BLaER1 treated with 17β-estradiol and CSF1 and Interleukin-3, amounts not matched to agents 10 nM and 100 nM (cell line): ENCODE data around the gene UFSP1.
"Not testable (repeated sequence)": the region's sequence is repeated elsewhere in the genome, so short reads cannot be mapped to it uniquely, and the experiment has no call there.

Experiments used
- H3K27ac ChIP-seq, 11 experiments: shearing (Covaris generic); formaldehyde crosslinking; 2 replicates each; pipeline ENCODE4 v1.8.1; 2022
- H3K27me3 ChIP-seq, 11 experiments: shearing (Covaris generic); formaldehyde crosslinking; 2 replicates each; pipeline ENCODE4 v1.8.1; 2022
- H3K36me3 ChIP-seq, 11 experiments: shearing (Covaris generic); formaldehyde crosslinking; 2 replicates each; pipeline ENCODE4 v1.8.1; 2022
- H3K4me1 ChIP-seq, 10 experiments: shearing (Covaris generic); formaldehyde crosslinking; 2 replicates each; pipeline ENCODE4 v1.8.1; 2022
- H3K4me2 ChIP-seq, 11 experiments: shearing (Covaris generic); formaldehyde crosslinking; 2 replicates each; pipeline ENCODE4 v1.8.1; 2022
- H3K4me3 ChIP-seq, 10 experiments: shearing (Covaris generic); formaldehyde crosslinking; 2 replicates each; pipeline ENCODE4 v1.8.1; 2022
- H3K9ac ChIP-seq, 11 experiments: shearing (Covaris generic); formaldehyde crosslinking; 2 replicates each; pipeline ENCODE4 v1.8.1; 2022
- H3K9me3 ChIP-seq, 11 experiments: shearing (Covaris generic); formaldehyde crosslinking; replicated peaks in 1 of 11; 2 replicates each; pipeline ENCODE4 v1.8.1; 2022
- H4K20me1 ChIP-seq, 11 experiments: shearing (Covaris generic); formaldehyde crosslinking; 2 replicates each; pipeline ENCODE4 v1.8.1; 2022
- Cebpa-rat ChIP-seq, 11 experiments: shearing (Covaris generic); IDR thresholded peaks; 2 replicates each; pipeline ENCODE4 v1.8.1; 2022

UFSP1 gene

DNA sequence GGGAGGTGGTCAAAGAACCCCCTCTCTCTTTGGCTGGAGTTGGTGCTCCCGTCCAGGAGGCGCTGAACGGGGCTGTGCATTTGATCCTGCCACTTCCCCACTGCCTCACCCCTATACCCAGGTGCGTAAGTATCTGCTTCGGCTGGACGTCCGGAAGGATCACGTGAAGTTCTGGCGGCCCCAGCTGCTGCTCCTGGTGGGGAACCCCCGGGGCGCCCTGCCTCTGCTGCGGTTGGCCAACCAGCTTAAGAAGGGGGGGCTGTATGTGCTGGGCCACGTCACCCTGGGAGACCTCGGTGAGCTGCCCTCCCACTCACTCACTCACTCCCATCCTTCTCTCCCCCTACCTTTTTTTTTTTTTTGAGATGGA, 27.9 kb downstream of the UFSP1 start:
- no peak overlapping the region for H3K9ac ChIP-seq
- no peaks in the 10 kb centered on the region for H3K9me3 ChIP-seq
- no peak for TF ChIP-seq Cebpa-rat (IDR thresholded peaks at IDR 0.05)
- no peaks in the 10 kb centered on the region for H3K27me3 ChIP-seq
- H4K20me1 ChIP-seq: peaks cover 27 to 79% (median 61%) of the 10 kb centered on the region in 11 experiments; a peak in 21 of 22 replicates
- H3K4me1 ChIP-seq: peaks cover 26 to 64% (median 49%) of the 10 kb centered on the region in 10 experiments
- H3K27ac ChIP-seq: no peak overlapping the region
- H3K4me3 ChIP-seq: no peak overlapping the region
- H3K36me3 ChIP-seq: peaks cover 43 to 94% (median 88%) of the 10 kb centered on the region in 11 experiments
- no peak overlapping the region for H3K4me2 ChIP-seq

DNA sequence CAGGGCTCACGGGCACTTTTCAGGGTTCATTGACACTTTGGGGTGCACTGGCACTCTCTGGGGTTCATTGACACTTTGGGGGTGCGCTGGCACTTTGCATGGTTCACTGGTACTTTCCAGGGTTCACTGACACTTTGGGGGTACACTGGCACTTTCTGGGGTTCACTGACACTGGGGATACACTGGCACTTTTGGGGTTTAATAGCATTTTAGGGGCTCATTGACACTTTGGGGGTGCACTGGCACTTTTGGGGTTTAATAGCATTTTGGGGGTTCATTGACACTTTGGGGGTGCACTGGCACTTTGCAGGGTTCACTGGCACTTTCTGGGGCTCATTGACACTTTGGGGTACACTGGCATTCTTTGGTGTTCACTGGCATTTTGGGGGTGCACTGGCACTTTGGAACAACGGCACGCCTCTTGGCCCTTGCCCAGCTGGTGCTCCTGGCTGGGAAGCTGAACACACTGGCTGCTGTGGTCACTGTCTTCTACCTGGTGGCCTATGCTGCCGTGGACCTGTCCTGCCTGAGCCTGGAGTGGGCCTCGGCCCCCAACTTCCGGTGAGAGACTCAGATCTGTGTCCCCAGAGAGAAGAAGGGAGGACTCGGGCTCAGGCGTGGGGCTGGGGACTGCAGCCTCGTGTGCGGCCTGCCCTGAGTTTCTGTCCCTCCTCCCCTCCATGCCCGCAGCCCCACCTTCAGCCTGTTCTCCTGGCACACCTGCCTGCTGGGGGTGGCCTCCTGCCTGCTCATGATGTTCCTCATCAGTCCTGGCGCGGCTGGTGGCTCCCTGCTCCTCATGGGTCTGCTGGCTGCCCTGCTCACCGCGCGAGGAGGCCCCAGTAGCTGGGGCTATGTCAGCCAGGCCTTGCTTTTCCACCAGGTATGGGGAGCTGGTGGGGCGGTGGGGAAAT, 28.6 kb downstream of the UFSP1 start:
- Histone ChIP-seq H3K4me1 (peaks cover 20 to 60% (median 46%) of the 10 kb centered on the region in 10 experiments), H3K4me3 (no peak overlapping the region), H4K20me1 (peaks cover 31 to 86% (median 68%) of the 10 kb centered on the region in 11 experiments; a peak in 21 of 22 replicates), H3K27ac (no peak overlapping the region), H3K4me2 (peak overlapping the region in 2 of 11 experiments; percentile 6 to 12; a peak in 5 of 22 replicates), H3K36me3 (peaks cover 46 to 99% (median 94%) of the 10 kb centered on the region in 11 experiments), H3K27me3 (no peaks in the 10 kb centered on the region), H3K9me3 (no peaks in the 10 kb centered on the region), H3K9ac (no peak overlapping the region)
- TF ChIP-seq Cebpa-rat (IDR thresholded peaks at IDR 0.05): no peak

DNA sequence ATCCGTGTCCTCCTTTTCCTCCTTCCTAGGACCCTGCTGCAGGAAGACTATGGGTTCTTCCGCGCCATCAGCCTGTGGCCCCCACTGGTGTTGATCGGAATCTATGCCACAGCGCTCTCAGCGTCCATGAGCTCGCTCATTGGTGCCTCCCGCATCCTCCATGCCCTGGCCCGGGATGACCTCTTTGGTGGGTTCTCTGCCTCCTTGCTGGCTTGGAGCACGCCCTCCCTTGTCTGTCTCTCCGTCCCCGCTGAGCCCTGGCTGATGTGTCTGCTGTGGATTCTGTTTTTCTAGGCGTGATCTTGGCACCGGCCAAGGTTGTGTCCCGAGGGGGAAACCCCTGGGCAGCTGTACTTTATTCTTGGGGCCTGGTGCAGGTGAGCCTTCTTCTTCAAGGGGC, 29.7 kb downstream of the UFSP1 start:
- H3K4me1 ChIP-seq: peaks cover 22 to 60% (median 45%) of the 10 kb centered on the region in 10 experiments
- H3K27ac ChIP-seq: no peak overlapping the region
- H3K4me2 ChIP-seq: no peak overlapping the region
- no peaks in the 10 kb centered on the region for H3K27me3 ChIP-seq
- no peak overlapping the region for H3K9ac ChIP-seq
- H3K9me3 ChIP-seq: no peaks in the 10 kb centered on the region
- H4K20me1 ChIP-seq: peaks cover 40 to 97% (median 79%) of the 10 kb centered on the region in 11 experiments; a peak in 21 of 22 replicates
- H3K36me3 ChIP-seq: peaks cover 46 to 100% (median 95%) of the 10 kb centered on the region in 11 experiments
- no peak for TF ChIP-seq Cebpa-rat (IDR thresholded peaks at IDR 0.05)
- H3K4me3 ChIP-seq: no peak overlapping the region

DNA sequence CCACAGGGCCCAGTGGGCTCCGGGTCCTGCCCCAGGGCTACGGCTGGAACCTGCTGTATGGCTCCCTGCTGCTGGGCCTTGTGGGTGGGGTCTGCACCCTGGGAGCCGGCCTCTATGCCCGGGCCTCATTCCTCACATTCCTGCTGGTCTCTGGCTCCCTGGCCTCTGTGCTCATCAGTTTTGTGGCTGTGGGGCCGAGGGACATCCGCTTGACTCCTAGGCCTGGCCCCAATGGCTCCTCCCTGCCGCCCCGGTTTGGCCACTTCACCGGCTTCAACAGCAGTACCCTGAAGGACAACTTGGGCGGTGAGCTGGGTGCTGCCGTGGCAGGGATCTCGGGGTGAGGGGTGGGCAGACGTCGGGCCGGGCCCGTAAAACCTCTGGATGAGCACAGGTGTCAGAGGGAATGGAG, 32.6 kb downstream of the UFSP1 start:
- H4K20me1 ChIP-seq: peaks cover 52 to 91% (median 87%) of the 10 kb centered on the region in 11 experiments
- H3K36me3 ChIP-seq: peaks cover 34 to 81% (median 72%) of the 10 kb centered on the region in 11 experiments
- no peaks in the 10 kb centered on the region for H3K27me3 ChIP-seq
- no peak overlapping the region for H3K4me3 ChIP-seq
- H3K4me2 ChIP-seq: 0 out of 22 replicates have a peak overlapping the region, but pooled peaks of 1 of the 11 experiments have one; percentile 6
- H3K27ac ChIP-seq: no peak overlapping the region
- peaks cover 24 to 48% (median 36%) of the 10 kb centered on the region in 10 experiments for H3K4me1 ChIP-seq
- no peaks in the 10 kb centered on the region for H3K9me3 ChIP-seq
- H3K9ac ChIP-seq: peak overlapping the region in 6 of 11 experiments; percentile 0 to 38 (median 22); a peak in 4 of 22 replicates
- no peak for TF ChIP-seq Cebpa-rat (IDR thresholded peaks at IDR 0.05)

DNA sequence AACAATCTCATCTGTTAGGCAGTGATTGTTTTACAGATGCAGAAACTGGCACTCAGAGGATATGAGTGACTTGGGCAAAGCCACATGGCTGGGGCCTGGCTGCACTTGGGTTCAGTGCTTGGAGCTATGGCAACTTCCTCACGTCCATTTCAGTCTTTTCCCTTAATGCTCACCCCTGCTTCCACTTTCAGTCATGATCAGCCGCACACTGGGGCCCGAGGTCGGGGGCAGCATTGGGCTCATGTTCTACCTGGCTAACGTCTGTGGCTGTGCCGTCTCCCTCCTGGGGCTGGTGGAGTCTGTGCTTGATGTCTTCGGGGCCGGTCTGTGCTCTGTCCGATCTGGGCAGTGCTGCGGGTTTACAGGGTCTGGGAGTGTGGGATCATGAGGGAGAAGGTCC, 34.0 kb downstream of the UFSP1 start:
- no peak for TF ChIP-seq Cebpa-rat (IDR thresholded peaks at IDR 0.05)
- H3K27ac ChIP-seq: no peak overlapping the region
- H3K4me1 ChIP-seq: peaks cover 16 to 39% (median 37%) of the 10 kb centered on the region in 10 experiments
- H4K20me1 ChIP-seq: peaks cover 52 to 78% (median 74%) of the 10 kb centered on the region in 11 experiments
- H3K27me3 ChIP-seq: no peaks in the 10 kb centered on the region
- peak overlapping the region in 7 of 11 experiments; percentile 10 to 84 (median 31); a peak in 4 of 22 replicates for H3K9ac ChIP-seq
- peak overlapping the region in 8 of 11 experiments; percentile 35 to 100 (median 96); a peak in 13 of 22 replicates for H3K4me2 ChIP-seq
- H3K4me3 ChIP-seq: no peak overlapping the region
- H3K36me3 ChIP-seq: peaks cover 20 to 67% (median 59%) of the 10 kb centered on the region in 11 experiments
- H3K9me3 ChIP-seq: no peaks in the 10 kb centered on the region

DNA sequence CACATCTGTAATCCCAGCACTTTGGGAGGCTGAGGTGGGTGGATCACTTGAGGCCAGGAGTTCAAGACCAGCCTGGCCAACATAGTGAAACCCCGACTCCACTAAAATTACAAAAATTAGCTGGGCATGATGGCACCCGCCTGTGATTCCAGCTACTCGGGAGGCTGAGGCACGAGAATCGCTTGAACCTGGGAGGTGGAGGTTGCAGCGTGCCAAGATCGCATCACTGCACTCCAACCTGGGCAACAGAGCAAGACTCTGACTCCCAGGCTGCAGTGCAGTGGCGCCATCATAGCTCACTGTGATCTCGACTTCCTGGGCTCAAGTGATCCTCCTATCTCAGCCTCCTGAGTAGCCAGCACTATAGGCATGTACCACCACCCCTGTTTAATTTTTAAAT, 34.6 kb downstream of the UFSP1 start:
- Histone ChIP-seq H3K36me3 (peaks cover 14 to 61% (median 52%) of the 10 kb centered on the region in 11 experiments), H3K9ac (peak overlapping the region in 7 of 11 experiments; percentile 10 to 84 (median 50); a peak in 7 of 22 replicates), H3K4me2 (peak overlapping the region in 9 of 11 experiments; percentile 35 to 100 (median 97); a peak in 15 of 22 replicates), H3K4me1 (peaks cover 15 to 37% (median 33%) of the 10 kb centered on the region in 10 experiments), H4K20me1 (peaks cover 49 to 72% (median 68%) of the 10 kb centered on the region in 11 experiments)
- H3K27me3 ChIP-seq, H3K4me3 ChIP-seq, H3K9me3 ChIP-seq, H3K27ac ChIP-seq: not testable (repeated sequence)

DNA sequence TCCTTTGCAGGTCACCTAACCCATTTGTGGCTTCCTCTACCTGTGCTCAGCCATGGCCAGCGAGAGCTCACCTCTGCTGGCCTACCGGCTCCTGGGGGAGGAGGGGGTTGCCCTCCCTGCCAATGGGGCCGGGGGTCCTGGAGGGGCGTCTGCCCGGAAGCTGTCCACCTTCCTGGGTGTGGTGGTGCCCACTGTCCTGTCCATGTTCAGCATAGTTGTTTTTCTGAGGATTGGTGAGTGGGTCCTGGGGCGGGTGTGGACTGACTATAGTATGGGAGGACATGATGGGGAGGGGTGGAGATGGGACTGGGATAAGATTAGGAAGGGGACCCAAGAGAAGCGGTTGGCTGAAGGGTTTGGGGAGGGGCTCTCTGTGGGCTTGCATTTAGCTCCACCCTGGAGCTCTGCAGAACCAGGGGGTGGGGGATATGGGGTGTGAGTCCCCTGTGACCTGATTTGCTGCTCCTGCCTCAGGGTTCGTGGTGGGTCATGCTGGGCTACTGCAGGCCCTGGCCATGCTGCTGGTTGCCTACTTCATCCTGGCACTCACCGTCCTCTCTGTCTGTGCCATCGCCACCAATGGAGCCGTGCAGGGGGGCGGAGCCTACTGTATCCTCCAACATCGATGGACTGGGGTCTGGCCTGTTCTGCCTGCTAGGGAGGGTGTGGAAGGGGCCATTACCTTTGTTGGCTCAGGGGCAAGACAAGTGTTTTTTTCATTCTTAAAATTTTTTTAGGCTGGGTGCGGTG, 35.2 kb downstream of the UFSP1 start:
- Histone ChIP-seq H3K4me3 (peak overlapping the region; percentile 68 to 95 (median 83); a peak in 19 of 20 replicates), H3K27me3 (no peaks in the 10 kb centered on the region), H3K36me3 (peaks cover 14 to 55% (median 47%) of the 10 kb centered on the region in 11 experiments; a peak in 21 of 22 replicates), H3K27ac (peak overlapping the region in 7 of 11 experiments; percentile 10 to 86 (median 33); a peak in 6 of 22 replicates), H3K4me1 (peaks cover 15 to 42% (median 34%) of the 10 kb centered on the region in 10 experiments), H3K9me3 (no peaks in the 10 kb centered on the region), H3K4me2 (peak overlapping the region; percentile 85 to 100 (median 97)), H3K9ac (peak overlapping the region; percentile 57 to 86 (median 82); a peak in 20 of 22 replicates), H4K20me1 (peaks cover 43 to 66% (median 62%) of the 10 kb centered on the region in 11 experiments)
- no peak for TF ChIP-seq Cebpa-rat (IDR thresholded peaks at IDR 0.05)

DNA sequence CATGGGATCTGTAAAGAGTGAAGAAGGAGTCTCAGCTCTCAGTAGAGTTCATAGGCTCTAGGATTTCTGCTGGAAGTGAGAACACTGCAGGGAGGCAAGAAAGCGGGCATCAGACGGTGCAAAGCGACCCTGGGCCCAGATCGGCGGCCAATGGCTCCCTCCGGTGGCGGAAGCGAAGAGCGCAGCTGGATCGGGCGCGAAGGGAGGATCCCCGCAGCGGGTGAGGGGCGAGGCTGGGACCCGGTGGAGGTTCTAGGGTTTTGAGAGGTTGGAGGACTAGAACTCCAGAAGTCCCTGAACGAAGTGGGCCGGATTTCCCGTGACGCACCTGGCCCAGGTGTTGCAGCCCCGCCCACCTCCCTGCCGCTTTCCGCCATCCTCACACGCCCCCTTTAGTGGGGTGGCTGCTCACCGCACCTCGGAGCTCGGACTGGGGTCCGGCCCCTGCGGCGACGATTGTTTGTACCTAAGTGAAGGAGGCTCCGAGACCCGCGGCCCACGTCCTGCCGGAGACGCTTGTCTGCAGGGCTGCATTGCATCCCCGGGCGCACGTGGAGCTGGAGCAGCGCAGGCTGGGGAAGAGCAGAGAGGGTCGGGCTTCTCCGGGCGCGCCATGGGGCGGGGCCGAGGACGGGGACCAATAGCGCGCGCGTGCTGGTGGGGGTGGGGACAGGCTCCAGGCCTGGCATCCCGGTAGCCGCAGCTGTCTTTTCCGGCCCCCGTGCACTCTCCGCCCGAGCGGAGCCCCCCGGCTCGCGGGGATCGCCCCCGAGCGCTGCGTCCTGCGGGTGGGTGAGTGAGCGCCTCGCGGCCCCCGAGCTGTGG, 37.3 kb downstream of the UFSP1 start, which contains the start of gene SLC12A9:
Gene SLC12A9, plus strand, starts transcription at position 666 of the 825 bp plus-strand sequence. CDS start 1,485 bp downstream, outside the sequence.
- Histone ChIP-seq H3K27me3 (no peaks in the 10 kb centered on the region), H3K4me3 (peak within 1 kb of the TSS; percentile 68 to 95 (median 83)), H3K4me2 (peak within 1 kb of the TSS; percentile 85 to 100 (median 97)), H3K9ac (peak within 1 kb of the TSS; percentile 57 to 86 (median 82)), H3K27ac (peak within 1 kb of the TSS; percentile 5 to 86 (median 79); a peak in 21 of 22 replicates), H3K36me3 (peaks cover 10 to 34% (median 29%) of the 10 kb centered on the region in 11 experiments; a peak in 21 of 22 replicates), H4K20me1 (peaks cover 31 to 46% (median 41%) of the 10 kb centered on the region in 11 experiments), H3K4me1 (peaks cover 15 to 42% (median 34%) of the 10 kb centered on the region in 10 experiments), H3K9me3 (no peaks in the 10 kb centered on the region)
- no peak for TF ChIP-seq Cebpa-rat (IDR thresholded peaks at IDR 0.05)
